A549 (cell line): ENCODE data around the gene CDH4. TPM values are rescaled to one million over a fixed set of nuclear protein-coding genes. Genes with fewer than 3 reads are reported as not detected.

ENCODE experiments used
- ATAC-seq, 2 experiments: fragments of 200-7000 bp in 1 of 2; fragments of >200 bp in 1 of 2; cut with Nextera tagmentation in 1 of 2; cut with Tn5 transposase in 1 of 2; 3 replicates each; pipeline versions ENCODE4 v1.8.0 to v1.9.1; 2018 to 2020; ENCODE audit warnings: mild to moderate bottlenecking in 1 of 2, moderate library complexity in 1 of 2
- CTCF ChIA-PET: fragments of 300-600 bp; sonication (Branson Sonifier 250); formaldehyde crosslinking; extraction: SDS; loops from one replicate; lab custom pipeline; 2021; ENCODE audit warnings: antibody characterized with exemption, inconsistent platforms; lab: Yijun Ruan, JAX
- POLR2A ChIA-PET: fragments of 350-600 bp; formaldehyde crosslinking; extraction: SDS; loops from one replicate; lab custom pipeline; 2021; ENCODE audit warnings: antibody characterized with exemption, inconsistent platforms; lab: Yijun Ruan, JAX
- DNase-seq, 2 experiments: peaks; one replicate each; pipeline versions ENCODE4 v3.0.0 to v3.0.0-alpha.2; 2011 to 2016; ENCODE audit warnings: low read depth in 1 of 2, low spot score in 1 of 2
- FAIRE-seq: peaks from 2 replicates; lab custom pipeline; 2011; peaks lifted over from hg19 to GRCh38; lab: Jason Lieb, UNC
- H3K27ac ChIP-seq, 2 experiments: fragments of >200 bp; sonication (Bioruptor Twin); formaldehyde crosslinking; 3 replicates each; pipeline ENCODE4 v1.5.1; 2016 to 2017
- H3K4me1 ChIP-seq: fragments of >200 bp; sonication (Bioruptor Twin); formaldehyde crosslinking; 3 replicates; pipeline ENCODE4 v1.6.1; 2016
- H3K4me2 ChIP-seq: fragments of >200 bp; sonication (Bioruptor Twin); formaldehyde crosslinking; 3 replicates; pipeline ENCODE4 v1.6.1; 2016
- H3K4me3 ChIP-seq: fragments of >200 bp; sonication (Bioruptor Twin); formaldehyde crosslinking; 3 replicates; pipeline ENCODE4 v1.5.1; 2016
- H3K9me3 ChIP-seq: fragments of >200 bp; sonication (Bioruptor Twin); formaldehyde crosslinking; 3 replicates; pipeline ENCODE4 v1.6.1; 2016
- BHLHE40 ChIP-seq: IDR thresholded peaks from 2 replicates; pipeline ENCODE4 v1.6.1; 2012; ENCODE audit warnings: low read depth, low read length, inconsistent platforms
- CBX2 ChIP-seq: fragments of 200-600 bp; sonication (generic); IDR thresholded peaks from 2 replicates; pipeline ENCODE4 v1.6.1; 2016; ENCODE audit warnings: low read depth, mild to moderate bottlenecking, borderline replicate concordance
- CBX8 ChIP-seq: fragments of 200-600 bp; sonication (generic); IDR thresholded peaks from 2 replicates; pipeline ENCODE4 v1.6.1; 2016
- CHD2 ChIP-seq: fragments of 150-350 bp; IDR thresholded peaks from 2 replicates; pipeline ENCODE4 v1.6.1; 2014; ENCODE audit warnings: low read length; ENCODE audit not compliant: partially characterized antibody
- EHMT2 ChIP-seq: fragments of 200-600 bp; sonication (generic); IDR thresholded peaks from 2 replicates; pipeline ENCODE4 v1.6.1; 2016; ENCODE audit warnings: antibody characterized with exemption, low read depth, mild to moderate bottlenecking, moderate library complexity
- ESRRA ChIP-seq: fragments of 150-350 bp; IDR thresholded peaks from 2 replicates; pipeline ENCODE4 v1.6.1; 2014; ENCODE audit warnings: mild to moderate bottlenecking, low read length, borderline replicate concordance
- FOSB ChIP-seq: fragments of 250-450 bp; sonication (Bioruptor Pico); IDR thresholded peaks from 2 replicates; pipeline ENCODE4 v1.5.0; 2020; ENCODE audit warnings: mild to moderate bottlenecking, moderate library complexity
- GATA3 ChIP-seq: IDR thresholded peaks from 2 replicates; pipeline ENCODE4 v1.6.1; 2012; ENCODE audit warnings: borderline replicate concordance
- HES2 ChIP-seq: fragments of >200 bp; sonication (Bioruptor Twin); formaldehyde crosslinking; IDR thresholded peaks from 2 replicates; pipeline ENCODE4 v1.6.1; 2016
- HEYL ChIP-seq: fragments of 250-450 bp; sonication (Bioruptor Pico); IDR thresholded peaks from 2 replicates; pipeline ENCODE4 v1.8.0; 2021; ENCODE audit warnings: mild to moderate bottlenecking, moderate library complexity
- HMGXB4 ChIP-seq: fragments of 250-450 bp; sonication (Bioruptor Pico); IDR thresholded peaks from 2 replicates; pipeline ENCODE4 v1.5.0; 2021; ENCODE audit warnings: mild to moderate bottlenecking, moderate library complexity, borderline replicate concordance
- HOXB13 ChIP-seq: fragments of 250-450 bp; sonication (Bioruptor Pico); IDR thresholded peaks from 2 replicates; pipeline ENCODE4 v1.5.0; 2020; ENCODE audit warnings: low read depth, mild to moderate bottlenecking, moderate library complexity
- MAFK ChIP-seq: fragments of 450-650 bp; IDR thresholded peaks from 2 replicates; pipeline ENCODE4 v1.6.1; 2014; ENCODE audit not compliant: partially characterized antibody
- MAZ ChIP-seq: fragments of 150-350 bp; IDR thresholded peaks from 2 replicates; pipeline ENCODE4 v1.6.1; 2014; ENCODE audit warnings: antibody characterized with exemption, low read depth, low read length, borderline replicate concordance
- NR3C1 ChIP-seq: fragments of >200 bp; sonication (Bioruptor Twin); formaldehyde crosslinking; IDR thresholded peaks from 3 replicates; pipeline ENCODE4 v1.6.1; 2017
- PHF8 ChIP-seq: fragments of 200-600 bp; sonication (generic); IDR thresholded peaks from 2 replicates; pipeline ENCODE4 v1.6.1; 2016; ENCODE audit warnings: low read depth, mild to moderate bottlenecking, antibody characterized with exemption, moderate library complexity, borderline replicate concordance
- POLR2AphosphoS2 ChIP-seq: conservative IDR thresholded peaks from 2 replicates; pipeline ENCODE4 v1.6.1; 2012; ENCODE audit warnings: low read length, improper control_type of control experiment, inconsistent platforms
- RAD21 ChIP-seq, 2 experiments: fragments of >200 bp in 1 of 2; sonication (Bioruptor Twin) in 1 of 2; formaldehyde crosslinking in 1 of 2; IDR thresholded peaks in 1 of 2; conservative IDR thresholded peaks in 1 of 2; 2 replicates in 1 of 2; 3 replicates in 1 of 2; pipeline ENCODE4 v1.6.1; 2012 to 2018; ENCODE audit warnings: inconsistent platforms in 1 of 2
- RCOR1 ChIP-seq: fragments of 150-350 bp; IDR thresholded peaks from 2 replicates; pipeline ENCODE4 v1.6.1; 2014; ENCODE audit warnings: antibody characterized with exemption, low read length, low read depth
- REST ChIP-seq: fragments of 200-600 bp; sonication (generic); IDR thresholded peaks from 2 replicates; pipeline ENCODE4 v1.6.1; 2016; ENCODE audit warnings: antibody characterized with exemption, mild to moderate bottlenecking, moderate library complexity
- RFX5 ChIP-seq: fragments of 450-650 bp; IDR thresholded peaks from 2 replicates; pipeline ENCODE4 v1.7.1; 2014; ENCODE audit warnings: antibody characterized with exemption, mild to moderate bottlenecking, moderate library complexity
- SREBF2 ChIP-seq: fragments of 450-650 bp; IDR thresholded peaks from 2 replicates; pipeline ENCODE4 v1.6.1; 2014; ENCODE audit warnings: mild to moderate bottlenecking, moderate library complexity
- TP53 ChIP-seq: fragments of 250-450 bp; sonication (Bioruptor Pico); IDR thresholded peaks from 2 replicates; pipeline ENCODE4 v1.5.0; 2021; ENCODE audit warnings: mild to moderate bottlenecking, moderate library complexity
- ZFP36 ChIP-seq: fragments of 450-650 bp; IDR thresholded peaks from 2 replicates; pipeline ENCODE4 v1.6.1; 2014; ENCODE audit warnings: borderline replicate concordance; ENCODE audit not compliant: partially characterized antibody
- ZNF302 ChIP-seq: fragments of 250-450 bp; sonication (Bioruptor Pico); IDR thresholded peaks from 2 replicates; pipeline ENCODE4 v1.9.0; 2021; ENCODE audit warnings: inconsistent platforms, mild to moderate bottlenecking, moderate library complexity
- WGBS: methylation state at CpG from one replicate; pipeline ENCODE4 v1.1.6; 2017; ENCODE audit errors: missing lambda C conversion rate; 5-methylcytosine and 5-hydroxymethylcytosine counted together
- polyA plus RNA-seq, 4 experiments: library from polyadenylated mRNA; depleted of rRNA in 3 of 4; stranded (reverse); fragments of >200 nt; fragmentation: RNase III in 1 of 4; extraction: RNeasy Plus Mini Kit Qiagen cat#74134 plus additional on column Dnase treatment in 1 of 4; gene quantifications; 2 replicates in 3 of 4; 3 replicates in 1 of 4; pipeline ENCODE4 v1.2.3, GENCODE V29; 2011 to 2017

CDH4 gene
- polyA plus RNA-seq, 2 of the 4 experiments (the other 2 are of a cell fraction) = 3.4 to 10.3 TPM

- Histone ChIP-seq H3K4me2 (no peak overlapping the region), H3K9me3 (peaks cover 38% of the 10 kb centered on the region), H3K4me3 (no peak overlapping the region), H3K27ac (no peak overlapping the region), H3K4me1 (no peaks in the 10 kb centered on the region)
- DNase-seq (no peak), FAIRE-seq (no peak), ATAC-seq (no peak)
- TF ChIP-seq FOSB (CRISPR knock-in tag) = no peak
- TF ChIP-seq PHF8 = no peak
- no peak for TF ChIP-seq CBX2
- no peak for TF ChIP-seq GATA3
- ChIA-PET CTCF (no interaction called here), POLR2A (no interaction called here)
- 70% methylated on average over 11 of the region's 13 CpGs for WGBS
Observed at GRCh38 chr20:61595216-61595615, 343.2 kb downstream of the CDH4 start.

GRCh38 chr20:61596687-61597330, 344.7 kb downstream of the CDH4 start:
- TF ChIP-seq NR3C1 (no peak), BHLHE40 (no peak), HMGXB4 (no peak), RAD21 (conservative IDR thresholded peaks at IDR 0.05 in 1 of 2, IDR thresholded peaks at IDR 0.05 in 1 of 2) (no peak), CHD2 (no peak), MAFK (no peak), CBX8 (no peak), MAZ (no peak), RFX5 (no peak), SREBF2 (no peak), TP53 (no peak)
- Histone ChIP-seq H3K4me2 (no peak overlapping the region), H3K4me1 (no peaks in the 10 kb centered on the region), H3K9me3 (peaks cover 31% of the 10 kb centered on the region), H3K4me3 (no peak overlapping the region), H3K27ac (no peak overlapping the region)
- FAIRE-seq = no peak
- DNase-seq = no peak
- POLR2A ChIA-PET = no interaction called here
- no peak for ATAC-seq
- CTCF ChIA-PET = no interaction called here
- WGBS = 52% methylated on average over 8 of the region's 8 CpGs

- Histone ChIP-seq H3K27ac (no peak overlapping the region), H3K4me1 (no peaks in the 10 kb centered on the region), H3K4me3 (no peak overlapping the region), H3K9me3 (peaks cover 22% of the 10 kb centered on the region), H3K4me2 (no peak overlapping the region)
- FAIRE-seq (no peak), DNase-seq (no peak), ATAC-seq (no peak)
- TF ChIP-seq EHMT2 = no peak
- ChIA-PET CTCF (no interaction called here), POLR2A (no interaction called here)
- 79% methylated on average over 6 of the region's 7 CpGs for WGBS
Observed at GRCh38 chr20:61597996-61598395, 345.9 kb downstream of the CDH4 start.

- CTCF ChIA-PET = no interaction called here
- POLR2A ChIA-PET = no interaction called here
- ATAC-seq (no peak), FAIRE-seq (no peak), DNase-seq (no peak)
- Histone ChIP-seq H3K4me2 (no peak overlapping the region), H3K9me3 (peaks cover 23% of the 10 kb centered on the region; the same call in 2 of the 3 replicates), H3K4me1 (no peaks in the 10 kb centered on the region), H3K27ac (no peak overlapping the region), H3K4me3 (no peak overlapping the region)
- 69% methylated on average over 9 of the region's 21 CpGs for WGBS
- TF ChIP-seq HEYL (CRISPR knock-in tag) (no peak), ESRRA (no peak), REST (no peak), EHMT2 (no peak), GATA3 (no peak), ZFP36 (no peak), RCOR1 (no peak), MAFK (no peak), ZNF302 (CRISPR knock-in tag) (no peak), HES2 (no peak), POLR2AphosphoS2 (no peak), FOSB (CRISPR knock-in tag) (no peak), HOXB13 (CRISPR knock-in tag) (no peak)
Observed at GRCh38 chr20:61598586-61598985, 346.5 kb downstream of the CDH4 start.
